Activated CD8-positive, alpha-beta memory T cell treated with anti-CD3 and anti-CD28 coated beads, Interleukin-2, amount 50 U/mL, for 1 hour (primary cell): ENCODE measurements around the gene FGFR3.

ENCODE experiments used
- DNase-seq: peaks from one replicate; pipeline ENCODE4 v3.0.0-alpha.2; 2020; ENCODE audit errors: extremely low read depth

The FGFR3 gene

DNA sequence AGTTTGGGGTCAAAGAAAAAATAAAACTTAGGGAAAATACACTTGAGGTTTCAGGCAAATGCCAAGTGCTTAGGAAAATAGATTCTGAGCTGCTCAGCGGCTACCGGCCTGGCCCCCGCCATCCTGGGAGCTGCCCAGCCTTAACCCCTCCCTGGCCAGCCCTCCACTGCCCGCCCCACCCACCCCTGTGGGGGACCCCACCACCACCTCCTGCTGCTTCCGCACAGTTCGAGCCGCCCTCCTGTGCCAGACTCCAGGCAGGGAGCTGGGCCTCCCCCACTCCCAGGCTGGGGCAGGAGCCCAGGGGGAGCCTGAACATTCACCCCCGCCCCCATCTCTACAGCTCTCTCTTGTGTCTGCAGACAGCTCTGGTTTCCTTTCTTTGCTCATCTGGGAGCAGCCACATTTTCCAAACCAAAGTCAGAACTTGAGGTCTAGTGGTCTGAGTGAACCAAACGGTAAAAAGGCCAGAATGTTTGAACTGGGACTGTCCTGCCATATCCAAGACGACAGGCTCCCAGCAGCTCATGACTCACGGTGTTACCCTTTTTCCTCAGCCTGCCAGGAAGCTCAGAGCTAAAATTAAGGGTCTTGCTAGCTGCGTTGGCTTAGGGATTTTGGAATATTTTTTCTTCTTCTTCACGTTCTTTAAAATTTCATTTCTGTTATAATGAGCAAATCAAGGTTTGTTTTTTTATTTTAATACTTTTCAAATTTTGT, 4.7 kb upstream of the FGFR3 start:
- no peak for DNase-seq

DNA sequence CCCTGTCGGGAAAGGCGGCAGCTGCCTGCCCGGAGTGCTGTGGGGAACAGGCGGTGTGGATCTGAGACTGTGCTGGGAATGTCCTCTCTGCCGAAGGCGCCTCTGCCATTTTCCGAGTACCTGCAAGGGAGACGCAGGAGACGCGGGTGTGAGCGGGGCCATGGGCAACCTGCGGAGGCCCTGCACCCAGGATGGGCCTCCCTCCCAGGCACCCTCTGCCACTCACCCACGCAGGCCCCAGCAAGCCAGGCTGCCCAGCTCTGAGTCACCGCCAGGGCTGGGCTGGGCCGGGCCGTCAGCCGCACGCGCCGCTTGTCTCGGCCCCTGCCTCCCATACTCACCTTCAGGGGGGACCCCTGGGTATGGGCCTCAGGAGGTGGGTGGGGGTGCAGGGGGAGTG, 3.5 kb upstream of the FGFR3 start:
- DNase-seq = no peak

DNA sequence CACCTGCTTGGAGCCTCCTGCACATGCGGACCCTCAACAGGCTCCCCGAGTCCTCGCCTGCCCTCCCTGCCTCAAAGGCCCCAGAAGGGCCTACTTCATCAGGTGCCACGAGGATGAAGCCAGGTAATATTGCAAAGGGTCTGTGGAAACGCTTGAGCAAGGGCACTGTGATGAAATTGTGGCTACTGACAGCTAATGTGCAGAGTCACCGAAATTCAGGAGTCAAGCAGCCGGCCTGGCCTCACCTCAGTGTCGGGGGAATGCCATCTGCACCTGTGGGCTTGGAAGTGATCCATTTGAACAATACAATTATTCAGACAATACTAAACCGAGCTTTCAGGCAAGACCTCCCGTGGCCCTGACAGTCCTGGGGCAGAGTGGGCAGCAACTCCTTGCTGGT, 3.1 kb upstream of the FGFR3 start:
- DNase-seq = no peak

DNA sequence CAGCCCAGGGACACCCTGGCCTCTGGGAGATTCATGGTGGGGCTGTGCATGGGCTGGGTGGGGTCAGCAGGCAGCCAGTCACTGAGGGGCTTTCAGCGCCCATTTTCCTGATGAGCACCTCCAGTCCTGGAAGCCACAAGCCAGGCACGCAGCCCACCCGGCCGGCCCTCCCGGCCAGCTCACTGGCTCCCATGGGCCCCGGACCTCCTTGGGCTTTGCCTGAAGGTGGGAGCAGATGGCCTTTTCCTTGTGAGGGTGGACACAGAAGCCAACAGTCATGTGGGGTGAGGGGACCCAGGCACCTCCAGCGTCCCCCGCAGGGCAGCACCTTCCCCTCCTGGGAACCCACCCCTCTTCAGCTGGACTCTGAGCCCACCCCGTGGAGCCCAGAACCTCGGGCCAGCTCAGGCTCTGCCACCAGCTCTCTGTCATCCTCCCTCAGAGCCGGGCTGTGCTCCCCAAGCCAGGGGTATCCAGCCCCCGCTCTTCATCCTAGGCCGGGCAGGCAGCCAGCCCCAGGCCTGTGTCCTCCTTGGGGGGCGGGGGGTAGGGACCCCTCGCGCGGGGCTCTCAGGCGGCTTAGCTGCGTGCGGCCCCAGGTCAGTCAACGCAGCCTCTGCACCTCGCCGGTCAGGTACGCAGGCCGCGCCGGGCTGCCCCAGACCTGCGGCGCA, 798 bp upstream of the FGFR3 start:
- no peak for DNase-seq

DNA sequence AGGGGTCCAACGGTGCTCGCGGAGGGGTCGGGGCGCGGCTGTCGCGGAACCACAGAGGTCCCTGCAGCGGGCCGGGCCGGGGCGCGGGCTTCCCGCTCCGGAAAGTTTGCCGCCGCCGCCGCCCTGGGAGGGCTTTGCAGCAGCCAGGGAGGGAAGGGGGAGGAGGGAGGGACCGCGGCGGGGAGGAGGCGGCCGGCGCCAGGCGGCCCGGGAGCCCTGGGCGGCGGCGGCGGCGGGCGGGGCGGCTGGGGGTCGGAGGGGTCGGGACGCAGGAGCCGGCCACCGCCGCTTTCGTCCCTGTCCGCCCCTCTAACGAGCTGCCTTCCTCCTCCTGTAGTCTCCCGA, 375 bp downstream of the FGFR3 start:
- DNase-seq = no peak

DNA sequence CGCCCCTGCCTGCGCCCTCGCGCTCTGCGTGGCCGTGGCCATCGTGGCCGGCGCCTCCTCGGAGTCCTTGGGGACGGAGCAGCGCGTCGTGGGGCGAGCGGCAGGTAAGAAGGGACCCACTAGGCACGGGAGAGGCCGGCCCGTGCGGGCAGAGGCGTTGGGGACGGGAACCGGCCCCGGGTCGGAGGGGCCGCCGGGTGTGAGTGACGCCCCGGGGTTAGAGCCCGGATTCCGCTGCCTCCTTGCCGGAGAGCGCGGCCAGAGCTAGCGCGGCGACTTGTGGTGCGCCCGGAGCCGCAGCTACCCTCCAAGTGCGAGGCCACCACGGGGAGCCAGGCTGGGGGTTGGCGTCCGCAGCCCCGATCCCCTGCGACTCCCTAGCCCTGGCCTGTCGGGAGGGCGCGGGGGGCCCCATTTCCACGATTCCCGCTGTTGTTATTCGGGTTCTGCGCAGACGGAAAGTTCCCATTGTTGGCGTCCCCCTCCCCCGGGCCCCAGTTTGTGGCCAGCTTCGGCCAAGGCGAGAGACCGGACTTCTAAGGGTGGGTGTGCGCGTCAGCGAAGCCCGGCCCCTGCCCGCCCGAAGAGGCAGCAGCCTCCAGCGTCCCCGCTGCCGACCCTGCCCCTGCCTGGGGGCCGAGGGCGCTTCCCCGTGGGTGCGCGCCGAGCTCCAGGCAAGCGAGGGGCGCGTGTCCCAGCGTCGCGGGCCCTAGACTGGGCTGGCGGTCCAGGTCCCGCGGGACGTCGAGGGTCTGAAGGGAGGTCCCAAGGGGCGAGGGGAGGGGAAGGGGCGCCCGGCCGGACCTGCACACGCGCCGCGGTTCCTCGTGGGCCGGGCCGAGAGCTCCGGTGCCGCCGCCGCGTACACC, 1.1 kb downstream of the FGFR3 start:
- DNase-seq = no peak

DNA sequence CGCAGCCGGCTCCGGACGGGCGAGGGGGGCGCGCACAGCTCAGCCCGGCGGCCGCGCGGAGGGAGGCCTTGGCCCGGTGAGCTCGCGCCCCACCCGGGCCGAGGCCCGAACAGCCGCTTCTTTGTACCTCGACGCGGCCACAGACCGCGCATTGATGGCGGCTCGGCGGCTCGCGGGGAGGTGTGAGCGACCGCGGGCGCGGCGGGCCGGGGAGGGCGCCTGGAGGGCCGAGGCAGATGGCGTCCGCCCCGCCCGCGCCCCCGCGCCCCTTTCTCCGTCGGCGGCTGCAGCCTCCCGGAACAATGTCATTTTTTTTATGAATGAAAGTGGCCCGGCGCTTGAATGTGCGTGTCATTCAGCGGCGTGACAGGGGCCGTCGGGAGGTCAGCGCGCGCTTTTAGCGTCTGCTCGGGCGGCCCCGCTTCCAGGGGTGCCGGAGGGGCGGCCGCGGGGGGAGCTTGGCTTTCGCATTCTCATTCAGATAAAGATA, 1.8 kb downstream of the FGFR3 start:
- DNase-seq = no peak

DNA sequence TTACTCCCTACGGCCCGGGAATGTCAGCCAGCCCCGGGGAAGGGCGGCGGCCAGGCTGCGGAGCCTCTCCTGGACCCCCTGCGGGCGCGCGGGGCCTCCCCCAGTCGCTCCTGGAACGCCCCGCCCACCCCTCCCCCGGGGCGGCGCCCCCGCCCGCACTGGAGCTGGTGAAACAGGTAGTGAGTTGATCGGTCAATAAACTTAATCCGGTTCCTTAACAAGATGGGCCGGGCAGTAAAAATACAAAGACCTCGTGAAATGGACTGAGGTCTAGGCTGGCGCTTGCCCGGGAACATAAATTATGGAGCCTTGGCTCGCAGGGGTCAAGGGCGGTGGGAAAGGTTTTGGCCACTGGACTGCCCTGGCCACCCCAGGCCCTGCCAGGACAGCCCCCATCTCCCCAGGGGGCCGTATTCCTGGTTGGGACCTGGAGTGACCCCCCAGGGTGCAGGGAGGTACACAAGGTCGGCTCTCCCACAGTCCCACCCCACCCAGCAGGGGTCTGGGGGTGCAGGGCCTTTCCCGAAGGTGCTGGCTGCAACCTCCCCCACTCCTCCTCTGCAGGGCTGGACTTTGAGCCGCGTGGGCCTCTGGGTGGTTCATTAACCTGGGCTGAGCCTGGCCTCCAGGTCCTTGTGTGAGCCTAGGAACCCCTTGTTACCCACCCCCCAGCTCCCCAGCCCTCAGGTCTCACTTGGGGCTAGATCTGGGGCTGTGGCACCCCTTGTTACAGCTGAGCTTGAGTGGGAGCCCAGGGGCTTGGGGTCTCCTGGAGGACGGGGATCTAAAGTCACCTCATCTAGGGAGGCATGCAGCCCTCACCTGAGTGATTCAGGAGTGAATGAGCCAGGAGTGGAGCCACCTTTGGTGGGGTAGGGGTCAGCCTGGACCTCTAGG, 2.5 kb downstream of the FGFR3 start:
- no peak for DNase-seq

DNA sequence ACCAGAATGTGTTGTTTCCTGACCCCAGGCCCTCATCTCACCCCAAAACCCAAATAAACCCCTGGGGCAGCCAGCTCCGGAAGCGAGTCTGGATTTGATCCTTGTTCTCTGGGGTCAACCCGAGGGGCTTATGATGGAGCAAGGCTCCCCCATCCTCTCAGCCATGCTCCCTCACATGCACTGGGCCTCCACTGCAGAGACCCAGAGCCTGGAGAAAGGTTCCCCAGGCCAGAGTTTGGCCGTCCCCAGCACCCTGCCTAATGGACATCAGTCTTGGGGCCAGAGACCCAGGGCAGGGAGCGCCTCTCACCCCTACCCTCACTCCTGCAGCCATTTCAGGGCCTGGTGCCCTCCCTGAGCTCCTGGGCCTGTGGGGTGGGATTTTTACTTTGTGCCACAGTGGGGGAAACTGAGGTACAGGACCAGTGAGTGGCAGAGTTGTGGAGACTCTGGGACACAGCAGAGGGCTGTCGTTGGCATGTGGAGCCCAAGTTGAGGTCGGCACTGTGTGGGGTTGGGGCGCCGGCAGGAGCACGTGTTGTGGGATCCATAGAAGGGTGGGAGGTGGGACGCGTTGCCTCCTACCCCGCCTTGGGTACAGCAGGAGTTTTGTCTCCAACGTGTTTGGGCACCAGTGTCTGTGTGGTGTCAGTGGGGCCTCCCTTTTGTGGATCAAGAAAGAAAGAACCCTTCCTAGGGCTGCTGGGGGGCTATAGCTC, 3.6 kb downstream of the FGFR3 start:
- DNase-seq = no peak

DNA sequence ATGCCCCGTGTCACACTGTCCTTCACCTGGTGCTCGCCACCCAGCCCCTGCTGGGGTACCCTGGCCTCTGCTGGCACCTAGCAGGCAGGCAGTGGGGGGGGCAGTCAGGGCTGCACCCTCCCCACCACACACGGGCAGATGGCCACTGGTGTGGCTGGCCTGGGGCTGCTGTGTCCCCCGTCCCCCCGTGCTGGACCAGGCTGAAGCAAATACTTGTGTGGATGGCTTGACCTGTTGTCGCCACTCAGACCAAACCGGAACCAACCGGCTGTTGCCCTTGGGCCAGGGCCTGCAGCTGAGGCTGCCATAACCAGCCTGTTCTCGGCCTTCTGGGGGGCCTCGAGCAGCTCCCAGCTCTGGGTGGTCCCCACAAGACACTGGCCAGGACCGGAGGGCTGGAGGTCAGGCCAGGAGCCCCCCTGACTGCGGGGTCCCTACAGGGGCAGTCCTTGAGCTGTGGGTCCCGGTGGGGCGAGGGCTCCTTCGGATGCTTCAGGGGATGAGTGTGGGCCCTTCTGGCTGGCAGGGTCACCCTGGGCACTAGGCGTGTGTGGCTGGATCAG, 4.3 kb downstream of the FGFR3 start:
- DNase-seq = no peak

DNA sequence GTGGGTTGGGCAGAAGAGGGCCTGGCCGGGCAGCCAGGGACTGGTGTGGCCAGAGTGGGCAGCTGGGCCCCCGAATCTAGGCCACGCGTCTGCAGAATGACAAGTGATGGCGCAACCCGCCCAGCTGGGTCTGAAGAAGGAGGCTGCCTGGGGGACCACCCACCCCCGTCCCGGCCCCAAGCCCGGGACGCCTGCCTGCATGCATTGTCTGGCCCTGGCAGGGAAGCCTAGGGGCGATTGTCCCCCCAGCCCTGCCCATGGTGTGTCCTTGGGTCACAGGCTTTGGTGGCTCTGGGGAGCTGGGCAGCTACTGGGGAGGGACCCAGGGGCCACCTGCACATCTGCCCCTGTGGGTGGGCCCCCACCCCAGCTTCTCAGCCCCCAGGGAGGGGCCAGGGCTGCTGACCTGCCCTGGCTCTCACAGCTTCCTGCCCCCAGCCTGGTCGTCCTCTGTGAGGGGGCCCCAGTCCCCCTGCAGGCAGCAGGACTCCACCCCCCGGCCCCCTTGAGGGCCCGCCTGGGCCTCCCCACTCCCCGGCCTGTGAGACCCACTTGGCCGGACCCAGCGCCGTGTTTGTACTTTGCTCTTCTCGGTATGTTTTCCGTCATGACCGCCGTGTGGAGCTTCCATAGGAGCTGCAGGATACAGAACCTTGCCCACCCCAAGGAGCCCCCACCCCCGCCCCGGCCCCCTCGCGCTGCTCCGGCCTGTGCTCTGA, 4.9 kb downstream of the FGFR3 start:
- DNase-seq = no peak

DNA sequence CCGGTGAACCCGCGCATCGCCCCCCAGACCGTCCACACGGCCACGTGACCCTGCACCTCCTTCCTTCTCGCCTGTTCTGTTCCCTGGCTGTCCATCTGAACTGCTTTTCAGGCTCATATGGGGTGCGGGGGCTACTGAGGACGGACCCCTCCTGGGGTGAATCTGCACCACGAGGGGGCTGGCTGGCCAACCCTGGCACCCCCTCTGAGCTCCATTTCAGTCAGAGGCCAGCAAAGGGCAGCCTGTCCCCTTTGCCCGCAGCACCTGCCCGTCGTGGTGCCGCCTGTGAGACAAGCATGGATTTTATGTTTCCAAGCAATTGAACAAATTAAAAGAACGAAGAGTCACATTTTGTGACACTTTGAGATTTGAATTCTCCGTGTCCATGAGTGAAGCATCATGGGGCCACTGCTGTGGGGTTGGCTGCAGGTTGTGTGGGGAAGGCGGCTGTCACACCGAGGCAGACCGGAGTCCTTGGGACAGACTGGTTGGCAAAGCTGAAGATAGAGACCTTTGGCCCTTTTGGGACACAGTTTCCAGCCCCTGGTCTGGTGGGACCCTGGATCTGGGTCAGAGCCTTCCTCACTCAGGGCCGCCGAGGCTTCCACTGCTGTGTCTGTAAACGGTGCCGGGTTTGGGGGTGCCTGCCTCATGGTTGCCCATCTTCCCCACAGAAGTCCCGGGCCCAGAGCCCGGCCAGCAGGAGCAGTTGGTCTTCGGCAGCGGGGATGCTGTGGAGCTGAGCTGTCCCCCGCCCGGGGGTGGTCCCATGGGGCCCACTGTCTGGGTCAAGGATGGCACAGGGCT, 5.7 kb downstream of the FGFR3 start:
- no peak for DNase-seq

DNA sequence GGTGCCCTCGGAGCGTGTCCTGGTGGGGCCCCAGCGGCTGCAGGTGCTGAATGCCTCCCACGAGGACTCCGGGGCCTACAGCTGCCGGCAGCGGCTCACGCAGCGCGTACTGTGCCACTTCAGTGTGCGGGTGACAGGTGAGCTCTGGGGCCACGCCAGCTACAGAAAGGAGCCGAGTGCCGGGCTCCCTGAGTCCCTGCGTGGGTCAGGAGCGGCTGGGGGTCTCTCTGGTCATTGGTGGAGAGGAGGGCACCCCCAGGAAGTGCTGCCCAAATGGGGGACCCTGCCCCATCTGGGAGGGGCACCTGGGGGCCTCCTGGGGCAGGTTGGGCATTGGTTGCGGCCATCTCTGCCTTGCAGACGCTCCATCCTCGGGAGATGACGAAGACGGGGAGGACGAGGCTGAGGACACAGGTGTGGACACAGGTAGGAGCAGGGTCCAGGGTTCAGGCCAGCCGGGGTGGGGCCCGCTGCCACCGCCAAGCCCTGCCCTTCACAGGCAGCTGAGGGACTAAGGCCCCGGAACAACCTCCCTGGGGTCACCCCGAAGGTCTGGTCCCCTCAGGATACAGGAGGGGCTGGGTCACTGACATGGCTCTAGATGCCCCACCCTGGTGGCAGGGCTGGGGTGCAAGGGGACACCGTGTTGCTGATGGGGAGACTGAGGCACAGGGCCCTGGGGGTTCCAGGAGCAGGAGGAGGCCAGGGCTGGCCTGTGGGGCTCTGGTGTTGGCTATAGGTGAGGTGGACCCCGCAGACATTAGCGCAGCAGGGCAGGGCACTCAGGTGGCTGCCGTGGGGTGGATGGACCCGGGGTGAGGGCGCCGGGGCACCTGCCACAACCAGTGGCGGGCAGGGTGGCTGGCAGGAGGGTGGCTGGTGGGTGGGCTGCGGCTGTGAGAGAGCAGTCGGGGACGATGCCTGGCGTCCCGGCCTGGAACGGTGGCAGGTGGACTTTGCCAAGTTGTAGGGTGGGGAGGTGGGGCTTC, 6.6 kb downstream of the FGFR3 start:
- no peak for DNase-seq

DNA sequence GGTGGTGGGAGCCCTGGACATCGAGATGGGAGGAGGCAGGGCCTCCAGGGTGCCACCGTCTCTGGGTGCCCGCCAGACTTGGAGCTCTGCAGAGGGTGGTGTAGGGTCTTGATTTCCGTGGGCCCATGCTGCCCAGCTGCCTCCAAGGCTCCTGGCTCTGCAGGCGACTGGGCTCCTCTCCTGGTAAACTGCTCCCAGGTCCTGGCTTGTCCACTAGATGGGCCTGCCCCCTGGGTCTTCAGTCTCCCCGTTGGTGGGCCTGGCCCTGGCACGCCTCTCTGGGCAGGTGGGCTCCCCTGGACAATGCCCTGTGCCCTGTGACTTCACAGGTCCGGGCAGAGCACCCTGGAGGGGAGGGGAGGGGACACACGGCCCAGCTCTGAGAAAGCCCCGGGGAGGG, 7.7 kb downstream of the FGFR3 start:
- DNase-seq = no peak

DNA sequence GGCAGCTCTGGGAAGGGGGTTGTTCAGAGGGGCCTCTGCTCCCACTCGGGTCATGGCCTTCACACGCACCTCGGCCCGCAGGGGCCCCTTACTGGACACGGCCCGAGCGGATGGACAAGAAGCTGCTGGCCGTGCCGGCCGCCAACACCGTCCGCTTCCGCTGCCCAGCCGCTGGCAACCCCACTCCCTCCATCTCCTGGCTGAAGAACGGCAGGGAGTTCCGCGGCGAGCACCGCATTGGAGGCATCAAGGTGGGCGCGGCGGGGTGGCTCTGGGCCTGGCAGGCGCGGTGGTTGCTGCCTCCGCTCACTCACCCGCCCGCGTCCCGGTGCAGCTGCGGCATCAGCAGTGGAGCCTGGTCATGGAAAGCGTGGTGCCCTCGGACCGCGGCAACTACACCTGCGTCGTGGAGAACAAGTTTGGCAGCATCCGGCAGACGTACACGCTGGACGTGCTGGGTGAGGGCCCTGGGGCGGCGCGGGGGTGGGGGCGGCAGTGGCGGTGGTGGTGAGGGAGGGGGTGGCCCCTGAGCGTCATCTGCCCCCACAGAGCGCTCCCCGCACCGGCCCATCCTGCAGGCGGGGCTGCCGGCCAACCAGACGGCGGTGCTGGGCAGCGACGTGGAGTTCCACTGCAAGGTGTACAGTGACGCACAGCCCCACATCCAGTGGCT, 8.3 kb downstream of the FGFR3 start:
- no peak for DNase-seq

DNA sequence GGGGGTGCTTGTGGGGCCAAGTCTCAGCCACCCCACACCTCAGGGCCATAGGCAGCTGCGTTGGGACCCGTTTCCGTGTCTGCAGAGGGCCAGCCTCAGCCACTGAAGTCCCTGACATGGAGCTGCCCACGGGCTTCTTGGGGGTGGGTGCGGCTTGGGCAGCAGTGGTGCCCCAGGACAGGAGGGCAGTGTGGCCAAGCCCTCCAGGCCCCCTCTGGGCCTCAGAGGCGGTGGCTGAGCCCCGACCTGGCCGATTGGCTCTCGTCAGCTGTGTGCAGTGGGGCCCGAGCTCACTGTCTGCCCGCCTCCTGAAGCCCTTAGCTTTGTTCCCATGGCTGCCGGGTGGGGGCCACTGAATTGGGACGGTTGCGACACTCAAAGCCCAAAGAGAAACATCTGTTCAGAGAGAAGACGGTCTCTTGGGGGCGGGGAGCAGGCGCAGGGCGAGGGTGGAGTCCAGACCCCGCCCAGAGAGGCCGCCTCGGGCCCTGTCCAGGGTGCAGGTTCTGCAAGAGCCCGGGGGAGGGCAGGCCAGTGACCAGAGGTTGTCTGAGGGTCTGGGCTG, 9.1 kb downstream of the FGFR3 start:
- no peak for DNase-seq
